ENCODE measurements around the gene AP2M1.
"Not testable (repeated sequence)": the region's sequence is repeated elsewhere in the genome, so short reads cannot be mapped to it uniquely, and the experiment has no call there.

AP2M1 gene

GRCh38 chr3:184157206-184157605 is 17.4 kb upstream of the AP2M1 start:
- no peak for DNase-seq

DNA sequence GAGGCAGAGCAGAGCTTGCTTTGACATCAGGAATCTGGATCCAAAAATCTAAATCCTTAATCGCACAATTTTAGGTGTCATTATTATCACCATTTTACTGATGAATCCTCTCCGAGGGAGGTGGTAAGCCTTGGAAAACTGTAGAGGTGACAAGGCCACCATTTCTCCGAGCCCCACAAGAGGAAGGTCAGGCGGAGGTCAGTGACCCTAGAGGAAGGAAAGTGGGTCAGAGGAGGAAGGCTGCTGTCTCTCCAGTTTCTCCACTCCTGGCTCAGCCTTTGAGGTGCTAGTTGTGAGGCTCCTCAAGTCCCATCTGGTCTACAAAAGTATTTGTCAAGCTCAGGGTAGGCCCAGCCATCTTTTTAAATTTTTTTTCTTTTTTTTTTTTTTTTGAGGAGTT is 16.3 kb upstream of the AP2M1 start:
- DNase-seq = peak; percentile 29 to 42 (median 42)

DNA sequence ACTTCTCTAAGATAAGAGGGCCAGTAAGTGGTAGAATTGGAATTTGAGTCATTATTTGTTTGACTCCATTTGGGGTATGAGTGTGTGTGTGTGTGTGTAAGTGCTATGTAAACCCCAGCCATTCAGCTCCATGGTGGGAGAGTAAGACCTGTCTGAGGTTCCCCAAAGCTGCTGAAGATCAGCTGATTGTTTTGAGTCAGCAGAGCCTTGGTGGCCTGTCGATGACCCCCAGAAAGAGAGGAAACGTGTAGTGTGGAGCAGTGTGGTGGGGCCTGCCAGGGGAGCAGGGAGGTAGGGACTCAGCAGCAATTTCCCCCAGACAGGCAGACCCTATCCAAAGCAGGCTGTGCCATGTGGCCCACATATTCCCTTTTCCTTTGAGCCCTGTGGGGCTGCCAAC is 14.2 kb upstream of the AP2M1 start:
- peak; percentile 65 to 72 (median 71) for DNase-seq

DNA sequence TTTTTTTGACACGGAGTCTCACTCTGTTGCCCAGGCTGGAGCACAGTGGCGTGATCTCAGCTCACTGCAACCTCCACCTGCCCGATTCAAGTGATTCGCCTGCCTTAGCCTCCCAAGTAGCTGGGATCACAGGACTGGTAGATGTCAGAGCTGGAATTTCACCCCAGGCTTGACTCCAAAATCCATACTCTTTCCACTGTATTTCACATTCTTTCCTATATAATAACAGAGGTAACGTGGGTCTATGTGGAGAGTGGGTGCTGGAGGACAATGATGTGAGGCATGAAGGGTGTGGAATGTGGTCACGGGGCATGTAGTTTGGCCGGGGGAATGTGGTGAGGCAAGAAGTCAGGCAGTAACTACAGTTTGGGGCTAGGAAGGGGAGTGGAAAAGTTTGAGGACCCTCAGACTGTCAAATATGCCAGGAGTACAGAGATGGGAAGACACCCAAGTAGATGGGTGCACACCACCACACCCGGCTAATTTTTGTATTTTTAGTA is 12.0 kb upstream of the AP2M1 start:
- not testable (repeated sequence) for DNase-seq

GRCh38 chr3:184164648-184165330 is 9.9 kb upstream of the AP2M1 start:
- no peak for DNase-seq

DNA sequence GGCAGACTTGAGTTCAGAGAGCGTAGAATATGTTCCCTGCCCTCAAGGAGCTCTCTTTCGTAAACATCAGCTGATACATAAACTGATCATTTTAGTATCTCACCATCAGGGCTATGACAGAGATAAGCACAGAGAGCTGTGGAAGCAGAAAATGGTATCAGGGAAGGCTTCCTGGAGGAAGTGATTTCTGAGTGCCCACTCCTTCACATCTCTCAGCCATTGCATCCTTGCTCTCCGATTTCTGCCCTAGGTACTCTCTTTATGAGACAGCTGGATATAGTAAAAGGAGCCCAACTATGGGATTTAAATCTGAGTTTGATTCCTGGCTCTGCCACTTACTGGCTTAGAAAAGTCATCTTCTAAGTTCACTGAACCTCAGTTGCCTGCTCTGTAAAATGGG is 9.1 kb upstream of the AP2M1 start:
- no peak for DNase-seq

- no peak for DNase-seq
These were observed 8.0 kb upstream of the AP2M1 start for GRCh38 chr3:184166671-184167070.

DNA sequence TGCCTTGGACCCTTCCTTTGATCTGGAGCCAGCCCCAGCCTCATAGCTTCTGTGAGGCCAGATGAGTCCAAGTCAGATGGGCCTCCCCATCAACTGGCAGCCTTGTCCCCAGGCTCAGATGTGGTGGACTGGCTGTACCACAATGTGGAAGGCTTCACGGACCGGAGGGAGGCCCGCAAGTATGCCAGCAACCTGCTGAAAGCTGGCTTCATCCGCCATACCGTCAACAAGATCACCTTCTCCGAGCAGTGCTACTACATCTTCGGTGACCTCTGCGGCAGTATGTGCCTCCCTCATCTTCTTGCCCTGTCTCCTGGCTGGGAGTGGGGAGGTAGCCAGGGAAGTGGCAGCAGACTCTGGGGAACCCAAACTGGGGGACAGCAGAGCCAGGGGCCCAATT is 6.9 kb upstream of the AP2M1 start:
- no peak for DNase-seq

DNA sequence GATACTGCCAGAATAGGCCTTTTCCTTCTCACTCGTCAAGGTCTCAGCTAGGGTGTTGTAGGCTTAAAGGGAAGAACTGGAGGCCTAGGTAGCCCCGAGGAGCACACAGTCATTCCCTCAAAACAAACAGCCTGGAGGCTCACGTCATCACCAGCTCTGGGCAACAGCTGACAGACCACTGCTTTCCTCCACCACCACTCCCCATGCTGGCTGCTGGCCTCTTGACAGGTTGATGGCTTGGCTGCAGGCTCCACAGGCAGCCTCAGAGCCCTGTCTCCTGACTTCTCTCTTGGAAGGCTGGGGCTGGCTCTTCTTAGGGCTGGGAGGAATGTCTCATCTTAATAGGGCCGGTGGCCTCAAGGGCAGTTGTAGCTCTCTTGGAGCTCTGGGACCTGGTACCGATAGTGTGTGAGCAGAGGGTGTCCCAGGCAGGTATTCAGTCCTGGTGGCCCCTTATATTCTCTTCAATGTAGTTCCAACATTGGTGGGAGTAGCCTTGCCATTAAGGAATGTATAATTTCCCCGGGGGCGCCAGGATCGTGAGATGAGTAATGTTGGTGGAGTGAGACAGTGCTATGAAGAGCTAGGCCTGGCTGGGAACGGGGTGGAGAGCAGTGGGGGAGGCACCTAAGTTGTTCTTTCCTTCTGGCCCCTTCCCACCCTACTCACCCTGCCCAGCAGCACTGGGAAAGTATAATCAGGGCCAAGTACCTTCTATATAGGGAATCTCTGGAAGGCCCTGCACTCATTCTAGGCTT is 6.1 kb upstream of the AP2M1 start:
- no peak for DNase-seq

- no peak for DNase-seq
These were observed 4.5 kb upstream of the AP2M1 start for GRCh38 chr3:184169896-184170875.

DNA sequence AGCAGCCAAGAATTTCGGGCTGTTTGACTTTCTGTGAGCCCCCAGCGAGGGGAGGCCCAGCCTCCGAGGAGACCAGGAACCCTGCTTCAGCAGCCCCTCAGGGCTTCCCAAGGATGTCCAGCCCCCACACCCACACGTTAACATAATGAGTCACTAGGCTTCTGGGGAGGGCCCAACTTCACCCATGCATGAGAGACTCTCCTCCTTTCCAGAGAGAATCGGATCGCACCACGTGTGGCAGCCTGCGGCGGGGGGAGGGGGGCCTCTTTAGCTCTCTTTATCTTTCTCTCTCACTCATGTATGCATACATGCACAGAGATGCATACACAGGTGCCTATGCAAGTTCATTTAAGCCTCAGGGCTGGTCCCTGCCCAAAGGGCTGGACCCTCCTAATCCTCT is 3.1 kb upstream of the AP2M1 start:
- peak; percentile 33 to 48 (median 46) for DNase-seq

DNA sequence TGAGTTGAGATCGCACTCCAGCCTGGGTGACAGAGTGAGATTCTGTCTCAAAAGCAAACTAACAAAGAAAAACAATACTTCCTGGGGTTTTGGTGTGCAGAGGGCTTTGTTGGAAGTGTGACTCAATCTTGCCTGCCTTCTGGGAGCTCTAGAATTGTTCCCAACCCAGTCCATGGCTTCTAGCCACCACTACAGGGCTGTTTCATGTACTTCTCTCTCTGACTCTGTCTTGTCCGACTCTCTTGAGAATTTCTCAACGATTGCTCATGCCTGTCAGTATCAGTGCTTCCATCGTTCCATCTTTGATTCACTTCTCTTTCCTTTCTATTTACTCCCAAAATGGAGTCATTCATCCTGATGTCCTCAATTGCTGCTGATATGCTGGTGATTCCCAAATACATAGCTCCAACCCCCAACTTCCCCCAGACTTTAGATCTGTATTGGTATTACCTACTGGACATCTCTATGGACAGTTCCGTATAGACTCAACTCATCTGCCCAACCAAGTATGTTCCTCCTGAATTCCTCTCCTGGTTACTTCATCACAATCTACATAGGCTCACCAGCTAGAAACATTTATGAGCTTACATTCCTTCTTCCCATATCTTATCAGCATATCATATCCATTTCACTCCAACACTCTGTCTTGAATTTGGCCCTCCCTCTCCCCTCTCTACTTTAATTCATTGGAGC is 1.8 kb upstream of the AP2M1 start:
- DNase-seq = no peak

DNA sequence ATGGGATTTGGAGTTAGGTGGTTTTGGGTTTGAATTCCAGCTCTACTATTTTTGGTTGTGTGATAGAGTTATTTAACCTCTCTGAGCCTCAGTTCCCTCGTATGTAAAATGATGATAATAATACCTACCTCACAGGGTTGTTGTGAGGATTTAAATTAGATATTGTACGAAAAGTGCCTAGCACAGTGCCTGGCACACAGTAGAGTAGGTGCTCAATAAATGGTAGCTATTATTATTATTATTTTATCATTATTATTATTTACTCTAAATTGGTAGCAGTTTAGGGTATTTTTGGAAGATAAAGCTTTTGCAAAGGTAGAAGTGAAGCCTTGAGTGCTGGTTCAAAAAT is 1.3 kb upstream of the AP2M1 start:
- DNase-seq = no peak

DNA sequence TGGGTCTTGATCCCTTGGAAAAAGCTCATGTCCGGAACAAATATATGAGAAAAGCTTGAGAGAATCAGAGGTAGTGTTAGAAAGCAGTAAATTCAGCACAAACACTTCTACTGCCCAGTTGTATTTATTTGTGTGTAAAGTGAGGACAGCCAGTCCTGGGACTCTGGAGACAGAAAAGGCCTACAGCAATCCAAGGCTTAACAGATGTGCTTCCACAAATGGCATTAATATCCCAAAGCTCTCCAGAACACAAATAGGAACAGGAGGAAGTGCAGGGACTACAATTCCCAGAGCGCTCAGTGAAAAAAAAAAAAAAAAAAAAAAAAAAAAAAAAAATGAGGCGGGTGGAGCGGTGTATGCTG is 390 bp upstream of the AP2M1 start:
- no peak for DNase-seq

- DNase-seq = no peak
These were observed 851 bp downstream of the AP2M1 start for GRCh38 chr3:184175506-184175905.

GRCh38 chr3:184175981-184176376 is 1.3 kb downstream of the AP2M1 start:
- DNase-seq = no peak

- DNase-seq = peak; percentile 73 to 82 (median 81)
These were observed 2.0 kb downstream of the AP2M1 start for GRCh38 chr3:184176377-184177330.

GRCh38 chr3:184177331-184177731 is 2.7 kb downstream of the AP2M1 start:
- peak; percentile 41 to 54 (median 45) for DNase-seq

GRCh38 chr3:184177767-184178306 is 3.2 kb downstream of the AP2M1 start:
- DNase-seq = no peak

DNA sequence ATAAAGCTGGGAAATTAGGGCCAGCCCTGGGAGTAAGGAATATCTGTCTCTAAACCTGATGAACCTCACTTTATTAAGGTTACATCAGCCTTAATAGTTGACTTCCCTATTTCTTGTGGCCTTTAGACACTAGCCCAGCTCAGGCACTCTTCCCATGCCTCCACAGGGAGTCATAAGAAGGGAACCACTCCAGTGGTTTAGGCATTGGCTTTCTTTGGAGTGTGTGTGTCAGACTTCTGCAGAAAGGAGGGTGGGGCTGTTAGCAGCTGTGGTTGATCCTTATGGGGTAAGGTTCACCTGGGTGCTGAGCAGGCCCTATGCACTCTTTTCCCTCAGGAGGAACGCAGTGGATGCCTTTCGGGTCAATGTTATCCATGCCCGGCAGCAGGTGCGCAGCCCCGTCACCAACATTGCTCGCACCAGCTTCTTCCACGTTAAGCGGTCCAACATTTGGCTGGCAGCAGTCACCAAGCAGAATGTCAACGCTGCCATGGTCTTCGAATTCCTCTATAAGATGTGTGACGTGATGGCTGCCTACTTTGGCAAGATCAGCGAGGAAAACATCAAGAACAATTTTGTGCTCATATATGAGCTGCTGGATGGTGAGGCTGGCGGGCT is 4.0 kb downstream of the AP2M1 start:
- DNase-seq = peak; percentile 60 to 73 (median 68)

- DNase-seq = peak; percentile 40 to 62 (median 59)
These were observed 5.5 kb downstream of the AP2M1 start for GRCh38 chr3:184180165-184180564.

Data from suppressor macrophage treated with lipopolysaccharide for 1 hour (primary cell).